GM21367 (cell line): ENCODE results near the gene CABCOCO1.
"Not testable (repeated sequence)": the region's sequence is repeated elsewhere in the genome, so short reads cannot be mapped to it uniquely, and the experiment has no call there.

Experiments
- ATAC-seq: cut with Tn5 transposase; IDR thresholded peaks from one replicate; pipeline ENCODE4 v1.9.1; 2021; ENCODE audit not compliant: unreplicated experiment

Gene CABCOCO1

DNA sequence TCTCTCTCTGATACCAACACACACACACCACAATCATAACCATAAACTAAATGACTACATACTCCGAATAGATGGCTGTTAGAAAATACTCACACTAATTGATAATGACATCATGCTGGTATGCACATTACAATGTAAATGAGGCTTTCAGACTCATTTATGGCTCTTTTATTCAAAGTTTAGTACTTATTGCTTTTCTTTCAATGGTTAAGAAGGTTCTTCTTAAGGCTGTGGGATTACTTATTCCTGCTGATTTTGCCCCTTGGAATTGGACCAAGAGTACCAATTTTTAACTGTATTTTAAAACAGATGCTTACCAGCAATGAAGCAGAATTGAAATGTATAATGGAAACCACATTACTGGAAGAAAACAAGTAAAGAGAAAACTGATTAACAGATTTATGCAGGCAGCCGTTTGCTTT lies 20.6 kb upstream of the CABCOCO1 start:
- no peak for ATAC-seq

DNA sequence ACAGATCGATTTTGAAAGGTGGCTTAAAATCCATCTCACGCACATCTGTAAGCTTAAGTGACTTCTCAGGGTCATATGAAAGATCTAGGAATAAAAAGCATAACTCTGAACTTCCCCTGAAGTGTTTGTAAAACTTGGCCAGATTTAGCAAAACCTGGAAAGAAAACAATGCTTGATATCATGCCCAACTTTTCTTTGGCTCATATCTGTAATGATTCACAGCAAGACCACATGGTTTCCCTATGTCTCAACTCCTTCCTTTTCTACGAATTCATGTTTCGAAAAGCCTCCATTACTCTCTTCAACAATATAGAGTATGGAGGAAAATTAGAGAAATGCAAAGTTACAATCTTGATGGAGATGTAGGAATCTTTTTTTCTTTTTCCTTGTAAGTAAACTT lies 20.1 kb upstream of the CABCOCO1 start:
- no peak for ATAC-seq

DNA sequence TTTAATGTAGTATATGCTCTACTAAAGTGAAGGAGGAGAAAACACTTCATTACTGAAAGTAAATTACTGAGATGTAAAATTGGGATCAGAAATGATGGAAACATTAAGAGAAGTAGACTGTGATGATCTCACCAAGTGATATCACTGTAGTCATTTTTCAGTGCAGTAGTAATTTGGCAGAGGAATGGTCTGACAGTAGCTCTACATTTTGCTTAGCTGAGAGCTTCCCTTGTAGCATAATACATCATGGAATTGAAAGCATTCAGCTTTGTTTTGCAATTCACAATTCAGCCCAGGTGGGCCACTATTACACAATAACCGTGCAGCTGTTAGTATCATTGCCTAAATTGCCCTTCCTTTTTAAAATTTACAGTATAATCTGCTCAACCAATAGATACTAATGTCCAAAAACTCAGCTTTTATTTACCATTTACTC lies 19.4 kb upstream of the CABCOCO1 start:
- no peak for ATAC-seq

DNA sequence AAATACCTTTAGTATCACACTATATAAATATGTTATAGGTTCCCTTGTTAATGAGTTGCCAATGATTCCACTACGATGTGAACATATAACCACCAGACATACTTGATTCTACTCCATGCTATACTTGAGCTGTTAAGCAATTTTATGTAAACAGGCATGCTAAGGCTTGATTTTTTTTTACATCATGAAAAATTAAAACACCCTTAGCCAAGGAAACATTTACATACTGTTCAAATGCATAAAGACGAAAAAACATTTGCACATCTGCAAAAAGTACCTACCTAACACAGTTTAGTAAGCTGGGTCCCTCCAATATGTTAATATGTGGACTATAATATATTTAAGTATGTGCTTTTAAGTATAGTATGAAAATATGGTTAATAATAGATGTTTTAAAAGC lies 9.0 kb upstream of the CABCOCO1 start:
- ATAC-seq, result no peak

DNA sequence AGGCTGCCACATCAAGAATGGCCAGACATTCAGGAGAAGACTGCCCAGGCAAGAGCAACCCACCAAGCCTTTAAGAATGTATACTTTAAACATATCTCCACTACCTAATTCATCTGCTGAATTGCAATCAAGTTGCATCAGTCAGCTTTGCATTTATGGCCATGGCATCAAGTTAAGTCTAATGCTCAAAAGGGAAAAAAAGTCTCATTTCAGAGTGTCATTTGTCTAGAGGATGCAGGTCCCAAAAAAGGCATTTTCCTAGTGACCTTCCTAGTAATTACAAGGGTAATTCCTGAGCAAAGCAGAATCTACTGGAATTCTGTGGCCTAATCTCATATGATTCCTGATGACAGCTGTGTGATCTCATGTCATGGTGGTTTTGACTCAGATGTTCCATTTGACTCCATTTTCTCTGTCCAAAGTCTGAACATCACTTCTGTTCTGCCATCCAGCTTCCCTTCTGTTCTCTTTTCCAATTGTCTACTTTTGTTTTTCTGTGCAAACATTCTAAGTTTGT lies 7.3 kb upstream of the CABCOCO1 start:
- ATAC-seq, result no peak

DNA sequence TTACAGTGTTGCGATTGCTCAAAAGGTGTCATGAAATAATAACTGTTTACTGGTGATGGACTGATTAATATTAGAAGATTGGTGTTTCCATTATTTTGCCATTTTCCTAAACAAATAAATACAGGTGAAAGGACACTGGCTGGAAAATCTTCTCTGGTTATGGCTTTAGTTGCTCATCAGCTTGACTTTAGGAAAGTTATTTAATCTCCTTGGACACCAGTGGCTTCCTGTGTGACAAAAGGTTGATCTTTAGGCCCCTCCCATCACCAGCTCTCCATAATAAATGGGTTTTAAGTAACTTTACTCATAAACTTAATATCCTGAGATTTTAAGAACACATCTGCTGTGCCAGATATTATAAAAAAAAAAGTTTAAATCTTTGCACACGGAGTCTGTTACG lies 737 bp downstream of the CABCOCO1 start:
- no peak for ATAC-seq

DNA sequence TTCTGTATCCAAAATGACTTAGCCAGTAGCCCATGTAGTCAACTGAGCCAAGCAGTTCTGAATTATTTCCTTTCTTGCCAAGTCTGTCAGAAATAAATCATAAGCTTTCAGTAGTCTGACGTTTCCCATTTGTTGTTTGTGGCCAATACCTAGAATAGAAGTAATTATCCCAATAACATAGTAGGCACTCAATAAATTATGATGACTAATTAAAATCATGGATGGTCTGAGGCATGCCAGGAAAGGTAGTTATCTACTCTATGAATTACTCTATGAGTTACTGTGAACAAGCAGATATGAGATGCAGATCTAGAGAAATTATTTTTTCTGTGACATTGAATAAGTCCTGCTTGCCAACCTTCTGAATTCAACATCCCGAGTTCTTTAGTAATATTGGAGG lies 2.3 kb downstream of the CABCOCO1 start:
- ATAC-seq, result no peak

DNA sequence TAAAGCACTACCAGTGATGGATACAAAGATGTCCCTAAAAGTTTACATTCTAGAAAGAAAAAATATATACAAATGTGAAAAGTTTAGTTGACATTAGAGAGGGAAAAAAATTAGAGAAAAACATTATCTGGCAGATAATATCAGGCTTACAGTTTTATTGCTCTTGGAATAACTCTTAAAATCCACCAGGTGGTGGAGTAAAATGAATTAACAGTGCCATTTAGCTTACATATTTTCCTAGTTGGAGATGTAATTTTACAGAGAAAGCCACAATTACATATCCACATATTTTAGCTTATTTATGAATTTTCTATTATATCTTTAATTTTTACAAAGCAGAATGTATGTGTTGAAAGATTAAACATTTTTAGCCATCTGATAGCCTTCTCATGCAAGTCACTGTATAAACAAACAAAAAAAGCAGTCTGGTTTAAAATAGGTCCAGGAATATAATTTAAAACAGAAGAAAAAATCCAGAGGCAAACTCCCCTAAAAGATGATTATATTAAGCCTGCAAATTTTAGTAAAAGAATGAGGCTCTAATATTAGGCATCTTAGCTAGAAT lies 6.5 kb downstream of the CABCOCO1 start:
- ATAC-seq, result no peak

DNA sequence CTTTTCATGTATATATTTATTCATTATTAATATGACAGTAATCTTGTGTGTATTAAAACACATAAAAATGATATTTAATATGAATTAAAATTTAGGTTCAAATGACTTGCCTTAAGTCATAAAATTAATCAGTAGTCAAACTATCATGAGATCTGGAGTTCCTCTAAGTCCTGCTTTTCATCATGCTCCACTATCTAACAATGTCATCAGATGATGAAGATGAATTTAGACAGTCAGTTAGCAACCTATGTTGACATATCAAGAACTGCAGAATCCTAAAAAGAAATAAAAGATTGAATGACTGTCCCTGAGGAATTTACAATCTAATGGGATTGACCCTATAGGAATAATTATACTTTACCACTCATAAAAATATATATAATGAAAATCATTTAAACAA lies 7.1 kb downstream of the CABCOCO1 start:
- ATAC-seq, result no peak

DNA sequence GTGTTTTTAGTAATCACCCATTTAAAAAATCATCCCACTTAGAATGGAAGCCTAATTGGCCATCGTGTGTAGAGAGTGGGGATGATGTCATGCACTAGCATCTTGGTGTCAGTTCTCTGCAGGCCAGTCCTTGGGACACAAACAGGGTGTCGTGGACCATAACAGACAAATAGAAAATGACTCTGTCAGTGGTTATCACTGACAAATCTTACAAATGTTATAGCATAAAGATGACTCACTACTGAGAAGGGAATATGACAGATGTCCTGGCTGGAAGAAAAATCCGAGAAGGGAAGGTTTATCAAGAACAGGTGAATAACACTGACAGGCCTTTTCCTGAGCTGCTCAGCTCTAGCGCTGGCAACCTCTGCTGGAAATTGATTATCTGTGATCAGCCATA lies 10.6 kb downstream of the CABCOCO1 start:
- ATAC-seq, result no peak

DNA sequence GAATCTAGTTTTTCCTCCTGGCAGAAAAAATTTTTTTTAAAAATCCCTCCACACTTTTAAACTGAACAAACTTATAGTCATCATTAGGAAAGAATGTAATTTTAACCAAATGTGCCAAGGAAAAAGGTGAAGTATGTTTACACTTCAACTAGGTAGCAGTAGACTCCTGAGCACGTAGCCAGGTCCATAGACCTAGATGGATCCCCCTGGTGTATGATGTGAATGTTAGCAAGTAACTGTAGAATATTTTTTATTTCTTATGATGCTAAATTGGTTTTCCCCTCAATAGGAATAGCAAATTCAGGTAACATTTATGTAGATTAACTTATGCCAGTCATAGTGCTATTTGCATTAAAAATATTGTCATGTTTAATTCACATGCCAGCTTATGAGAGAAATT lies 19.6 kb downstream of the CABCOCO1 start:
- ATAC-seq, result no peak

DNA sequence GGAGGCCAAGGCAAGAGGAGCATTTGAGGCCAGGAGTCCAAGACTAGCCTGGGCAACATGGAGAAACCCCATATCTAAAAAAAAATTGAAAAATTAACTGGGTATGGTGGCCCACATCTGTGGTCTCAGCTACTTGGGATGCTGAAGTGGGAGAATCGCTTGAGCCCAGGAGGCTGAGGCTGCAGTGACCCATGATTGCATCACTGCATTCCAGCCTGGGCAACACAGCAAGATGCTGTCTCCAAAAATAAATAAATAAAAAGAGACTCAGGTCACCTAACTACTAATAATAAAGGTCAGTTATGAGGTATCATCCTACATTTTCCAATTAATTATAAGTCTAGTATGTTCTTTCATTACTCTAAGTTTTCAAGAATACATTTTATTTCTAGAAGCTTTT lies 20.6 kb downstream of the CABCOCO1 start:
- no peak for ATAC-seq

DNA sequence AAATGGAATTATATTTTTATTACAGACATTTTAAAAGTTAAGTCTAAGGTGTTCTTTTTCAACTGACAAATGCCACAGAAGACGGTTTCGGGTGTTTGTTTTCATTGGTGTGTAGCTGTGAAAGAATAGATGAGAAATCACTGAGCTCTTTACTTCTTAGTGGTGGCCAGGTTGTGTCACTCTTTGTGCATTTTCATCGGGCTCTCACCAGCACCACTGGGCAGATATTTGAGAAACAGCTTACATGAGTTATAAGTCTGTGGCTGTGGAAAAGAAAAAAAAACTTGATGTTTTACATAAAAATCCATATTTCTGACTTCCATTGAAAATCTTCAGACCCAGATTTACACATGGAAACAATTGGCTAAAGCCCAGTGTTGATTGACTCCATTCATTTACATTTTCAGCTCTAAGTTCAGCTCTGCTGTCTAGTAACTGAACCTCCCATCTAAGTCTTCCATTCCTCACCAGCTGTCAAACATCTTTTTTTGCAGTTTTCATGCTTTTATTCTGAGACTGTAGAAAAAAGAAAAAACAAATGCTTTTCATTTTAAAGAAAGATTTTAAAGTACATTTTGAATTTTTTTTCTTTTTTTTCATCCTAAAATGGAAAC lies 22.3 kb downstream of the CABCOCO1 start:
- ATAC-seq, result no peak

DNA sequence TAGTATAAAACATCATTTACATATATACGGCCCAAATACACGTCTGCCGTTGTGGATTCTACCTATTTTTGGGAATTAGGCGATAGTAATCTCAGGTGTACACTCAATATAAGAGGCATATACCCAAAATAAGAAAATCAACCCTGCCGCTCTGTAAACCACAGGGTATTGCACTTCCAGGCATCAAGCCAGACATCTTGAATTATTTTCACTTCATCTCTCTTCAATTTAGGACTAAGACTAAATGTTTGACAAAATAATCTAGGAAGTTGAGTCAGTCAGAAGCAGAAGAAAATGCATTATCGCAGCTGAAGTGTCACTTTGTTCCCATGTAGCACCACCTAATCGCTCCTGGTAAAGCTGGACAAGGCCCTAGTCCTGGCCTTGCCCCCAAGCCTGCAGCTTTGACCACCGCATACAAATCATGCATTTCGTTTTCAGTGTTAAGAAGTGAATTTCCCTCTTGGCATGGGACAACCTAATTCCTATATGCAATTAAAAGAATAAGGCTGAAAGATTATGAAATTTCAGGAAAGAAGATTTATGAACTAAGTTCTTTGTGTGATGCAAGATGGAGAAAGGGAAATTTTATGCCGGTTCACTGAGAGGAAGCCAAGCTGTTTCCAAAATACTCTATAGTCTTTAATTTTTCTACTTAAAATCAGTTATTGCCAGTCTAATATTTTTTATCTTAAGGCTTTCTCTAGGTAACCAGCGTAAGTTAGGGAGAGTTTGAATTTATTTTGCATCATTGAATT lies 26.0 kb downstream of the CABCOCO1 start:
- no peak for ATAC-seq

DNA sequence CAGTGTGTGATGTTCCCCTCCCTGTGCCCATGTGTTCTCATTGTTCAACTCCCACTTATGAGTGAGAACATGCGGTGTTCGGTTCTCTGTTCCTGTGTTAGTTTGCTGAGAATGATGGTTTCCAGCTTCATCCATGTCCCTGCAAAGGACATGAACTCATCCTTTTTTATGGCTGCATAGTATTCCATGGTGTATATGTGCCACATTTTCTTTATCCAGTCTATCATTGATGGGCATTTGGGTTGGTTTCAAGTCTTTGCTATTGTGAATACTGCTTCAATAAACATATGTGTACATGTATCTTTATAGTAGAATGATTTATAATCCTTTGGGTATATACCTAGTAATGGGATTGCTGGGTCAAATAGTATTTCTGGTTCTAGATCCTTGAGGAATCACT lies 28.9 kb downstream of the CABCOCO1 start:
- ATAC-seq, result not testable (repeated sequence)

DNA sequence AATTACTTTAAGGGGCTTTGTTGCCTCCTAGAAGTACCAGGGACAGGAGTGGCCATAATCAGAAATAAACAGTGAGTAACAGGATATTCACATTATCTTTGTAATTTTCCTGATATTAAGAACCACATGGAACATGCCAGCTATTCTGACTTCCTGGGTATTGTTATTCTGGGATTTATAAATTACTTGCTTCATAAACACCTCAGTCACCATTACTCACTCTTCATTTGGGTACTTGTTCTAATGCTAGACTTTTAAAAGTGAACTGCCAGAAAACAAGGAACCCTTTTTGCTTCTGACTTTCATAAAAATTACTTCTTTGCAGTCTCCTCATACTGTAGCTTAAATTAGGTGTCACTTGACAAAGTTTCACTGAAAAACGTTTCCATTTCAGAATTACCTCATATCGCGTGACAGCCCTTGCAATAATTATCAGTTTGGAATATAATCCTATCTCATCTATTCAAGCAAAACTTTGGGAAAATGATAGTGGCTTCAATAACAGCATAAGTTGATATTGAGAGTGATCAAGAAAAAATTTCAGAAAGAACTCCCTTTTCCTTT lies 29.8 kb downstream of the CABCOCO1 start:
- no peak for ATAC-seq

DNA sequence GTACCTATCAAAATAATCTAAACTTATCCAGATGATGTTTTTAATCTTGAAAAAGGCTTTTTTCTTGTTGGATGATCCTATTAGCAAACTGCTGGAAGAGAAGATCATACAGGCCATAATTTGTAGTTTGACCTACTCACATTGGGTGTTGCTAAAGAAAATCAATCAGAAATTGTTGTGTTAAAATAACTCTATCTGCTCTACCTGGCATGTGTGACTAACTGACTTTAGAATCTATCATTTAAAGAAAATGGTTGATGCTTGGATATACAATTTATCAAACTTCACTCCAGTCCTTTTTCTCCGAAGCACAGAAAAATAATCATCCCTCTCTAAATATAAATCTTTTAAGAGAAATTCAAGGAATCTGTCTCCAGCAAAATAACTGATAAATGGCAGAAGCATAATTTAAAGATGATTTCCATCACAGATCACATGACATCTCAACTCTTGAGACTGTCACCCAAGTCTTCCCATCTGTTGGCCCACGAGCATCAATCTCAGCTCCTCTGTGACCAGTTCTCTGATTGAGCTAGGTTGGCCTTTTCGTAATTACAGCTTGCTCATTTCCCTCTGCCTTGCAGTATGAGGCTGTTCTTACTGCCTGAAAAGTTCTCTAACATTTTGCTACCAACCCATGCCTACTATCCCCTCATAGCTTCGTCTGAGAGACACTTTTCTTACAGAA lies 36.4 kb downstream of the CABCOCO1 start:
- ATAC-seq, result no peak

DNA sequence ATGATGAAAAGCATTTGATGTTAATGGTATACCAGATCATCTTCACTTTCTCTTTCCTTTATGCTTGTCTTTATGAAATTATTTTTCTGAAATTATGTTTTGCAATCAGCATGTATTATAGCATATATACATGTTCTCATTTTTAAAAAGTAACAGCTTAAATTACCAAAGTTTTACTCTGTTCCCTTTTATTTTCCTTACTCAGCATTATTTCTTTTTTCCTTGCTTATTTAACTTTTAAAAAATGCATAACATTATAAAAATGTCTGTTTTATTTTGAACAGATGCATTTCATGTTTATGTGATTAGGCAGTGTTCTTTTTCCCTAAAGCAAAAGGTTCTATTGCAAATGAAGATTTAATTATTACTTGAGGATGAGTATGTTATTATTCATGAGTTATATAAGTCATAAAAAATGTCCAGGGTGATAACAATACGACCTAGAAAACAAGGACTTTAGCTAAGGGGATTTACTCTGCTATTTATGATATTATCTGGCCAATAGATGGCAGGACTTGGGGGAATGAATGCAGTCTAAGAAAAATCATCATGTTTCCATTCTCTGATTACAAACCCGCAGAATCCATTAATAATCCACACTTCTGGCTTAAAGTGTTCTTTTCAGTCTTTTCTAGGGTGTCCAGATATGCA lies 38.5 kb downstream of the CABCOCO1 start:
- no peak for ATAC-seq

DNA sequence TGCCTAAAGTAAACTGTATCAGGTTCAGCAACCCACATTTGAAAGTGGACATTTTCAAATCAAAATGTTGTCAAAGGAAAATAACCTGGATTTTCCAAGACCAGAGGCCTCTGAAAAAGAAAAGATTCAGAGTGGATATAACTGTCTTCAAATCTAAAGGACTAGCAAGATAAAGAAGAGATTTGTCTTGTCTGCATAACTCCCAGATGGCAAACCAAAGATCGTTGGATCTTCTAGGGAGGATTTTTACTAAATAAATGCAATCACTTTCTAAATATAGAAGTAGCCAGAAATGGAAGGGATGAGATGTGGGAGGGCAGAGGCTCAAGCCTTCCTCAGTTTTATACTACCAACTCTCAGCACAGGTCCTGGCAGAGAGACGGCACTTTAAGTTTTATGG lies 39.0 kb downstream of the CABCOCO1 start:
- ATAC-seq, result no peak

DNA sequence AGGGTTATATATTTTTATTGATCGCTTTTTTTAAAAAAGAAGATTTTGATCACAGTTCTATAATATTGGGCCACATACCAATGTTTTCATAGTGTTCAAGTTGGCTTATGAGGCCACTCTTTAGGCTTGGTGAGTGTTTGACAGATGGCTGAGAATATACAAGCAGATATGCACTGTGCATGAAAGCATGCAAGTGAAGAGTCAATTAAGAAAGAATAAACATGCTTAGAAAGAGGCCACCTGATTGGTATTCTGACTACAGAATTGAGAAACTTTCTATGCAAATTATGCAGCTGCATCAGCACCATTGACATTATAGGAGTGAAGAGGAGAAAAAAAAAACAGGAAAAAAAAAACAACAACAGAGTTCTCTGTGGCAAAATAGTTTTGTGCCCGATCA lies 39.9 kb downstream of the CABCOCO1 start:
- no peak for ATAC-seq
